Esophagus muscularis mucosa (tissue), 3 donors: ENCODE data around the gene CACNB4.

ENCODE experiments used
- CTCF ChIP-seq, 3 experiments: fragments of 200-600 bp in 2 of 3; fragments of 450-650 bp in 1 of 3; sonication (generic) in 2 of 3; IDR thresholded peaks; one replicate each; pipeline ENCODE4 v1.5.1; 2017 to 2019; ENCODE audit warnings: antibody characterized with exemption in 3 of 3, mild to moderate bottlenecking in 2 of 3, moderate library complexity in 1 of 3
- POLR2A ChIP-seq: fragments of 450-650 bp; IDR thresholded peaks from one replicate; pipeline ENCODE4 v1.6.1; 2017; ENCODE audit warnings: antibody characterized with exemption, moderate library complexity, mild to moderate bottlenecking, low read depth

- TF ChIP-seq CTCF (IDR thresholded peaks at IDR 0.05) = no peak
- no peak for TF ChIP-seq POLR2A
Observed at GRCh38 chr2:152100961-152101360, 2.1 kb upstream of the CACNB4 start.
